ENCODE measurements around the gene PNPLA2. TPM values are rescaled to one million over a fixed set of nuclear protein-coding genes. Genes with fewer than 3 reads are reported as not detected.

Gene PNPLA2
- total and polyA plus RNA-seq, 10 of the 15 experiments (the other 5 are each of a cell fraction or from before 2014, with no cell fraction given), result 0.19 to 34.0 (median 8.1) TPM

- POLR2A ChIA-PET, result interaction anchor here (0.9 kb wide), 1 partner anchor 103 kb away, joined by 3 read pairs; no protein-coding TSS in a partner anchor
- no peak for DNase-seq (ENCODE audit: low read depth, low spot score)
Measured at GRCh38 chr11:790721-791564, 27.8 kb upstream of the PNPLA2 start.

More at GRCh38 chr11:790721-791564, 27.8 kb upstream of the PNPLA2 start:
- in situ Hi-C loops (cut with MboI), result no loop called here
- SMC1A ChIA-PET (ENCODE audit: uncharacterized antibody, unreplicated experiment), result no interaction called here
- H4K20me1 ChIP-seq (ENCODE audit: control insufficient read depth, insufficient read depth), result no peaks in the 10 kb centered on the region
- TF ChIP-seq ZNF687 (IDR thresholded peaks at IDR 0.05) (no peak), PML (IDR thresholded peaks at IDR 0.05; ENCODE audit: low read length) (no peak), IRF5 (IDR thresholded peaks at IDR 0.05; ENCODE audit: borderline replicate concordance) (no peak), CTCF (IDR thresholded peaks at IDR 0.05 in 2 of 3, conservative IDR thresholded peaks at IDR 0.05 in 1 of 3; ENCODE audit: control insufficient read depth in 2 of 3, extremely low read depth in 1 of 3, insufficient read depth in 1 of 3, low read depth in 3 of 3, low read length in 3 of 3) (no peak), SMC3 (IDR thresholded peaks at IDR 0.05; ENCODE audit: borderline replicate concordance, low read length) (no peak), EZH2 (IDR thresholded peaks at IDR 0.05; ENCODE audit: borderline replicate concordance, control insufficient read depth, low read depth, low read length) (no peak), ZNF274 (IDR thresholded peaks at IDR 0.05; ENCODE audit: insufficient read depth, insufficient read length) (no peak), CBX5 (IDR thresholded peaks at IDR 0.05; ENCODE audit: low read depth) (no peak), SUZ12 (IDR thresholded peaks at IDR 0.05; ENCODE audit: unreplicated experiment) (no peak), ZNF24 (IDR thresholded peaks at IDR 0.05) (no peak), JUNB (IDR thresholded peaks at IDR 0.05) (no peak), ZZZ3 (IDR thresholded peaks at IDR 0.05; ENCODE audit: control insufficient read depth, insufficient read length, low read depth) (no peak)
- peaks cover 0 to 9% of the 10 kb centered on the region in 2 experiments; a peak in 2 of 4 replicates for H3K36me3 ChIP-seq (ENCODE audit: control insufficient read depth in 2 of 2, insufficient read depth in 2 of 2, low read length in 1 of 2)
- H3K27me3 ChIP-seq (replicated peaks in 1 of 2; ENCODE audit: control insufficient read depth in 2 of 2, insufficient read depth in 2 of 2, low read length in 1 of 2), result no peaks in the 10 kb centered on the region
- WGBS (ENCODE audit: insufficient coverage, insufficient replicate concordance, low lambda C conversion rate, missing lambda C conversion rate), result 86% methylated on average over 16 of the region's 18 CpGs
- no peak overlapping the region for H3K9ac ChIP-seq (ENCODE audit: control insufficient read depth, insufficient read depth, low read length)
- FAIRE-seq, result no peak
- H3K4me1 ChIP-seq (ENCODE audit: control insufficient read depth, insufficient read depth, low read length), result peaks cover 14% of the 10 kb centered on the region
- no peak overlapping the region for H3K4me3 ChIP-seq
- no peaks in the 10 kb centered on the region for H3K9me3 ChIP-seq (replicated peaks; ENCODE audit: control insufficient read depth, insufficient read depth, low read length)
- H3K4me2 ChIP-seq (ENCODE audit: control insufficient read depth, insufficient read depth), result no peak overlapping the region
- RAD21 ChIA-PET (ENCODE audit: unreplicated experiment), result no interaction called here
- no TSS peak for BruUV-seq (replicated peaks)
- no peak overlapping the region for H2AFZ ChIP-seq (ENCODE audit: control insufficient read depth, low read depth, low read length)
- intact Hi-C loops (cut with micrococcal nuclease; ENCODE audit: unreplicated experiment), result no loop called here
- CTCF ChIA-PET, result no interaction called here
- peak; percentile 18; the same call in 1 of the 3 replicates for ATAC-seq
- H3K27ac ChIP-seq (ENCODE audit: control insufficient read depth, insufficient read depth), result no peak overlapping the region
- H3K79me2 ChIP-seq (ENCODE audit: control insufficient read depth, insufficient read depth, low read length), result peaks cover 12% of the 10 kb centered on the region

Data from GM12878 (cell line).